HG03442 (cell line): Measurements from ENCODE around the gene ARHGAP23.

Experiments
- ATAC-seq: cut with Tn5 transposase; IDR thresholded peaks from one replicate; pipeline ENCODE4 v1.9.1; 2021; ENCODE audit warnings: mild to moderate bottlenecking, moderate library complexity; ENCODE audit not compliant: unreplicated experiment

ARHGAP23 gene

GRCh38 chr17:38428112-38428642, at the start of gene ARHGAP23:
Gene ARHGAP23, plus strand, starts transcription at chr17:38428464. Its CDS starts 22 bp downstream, at chr17:38428486.
- ATAC-seq = no peak

- ATAC-seq = no peak
Measured at GRCh38 chr17:38379448-38379847, 48.8 kb upstream of the ARHGAP23 start.

GRCh38 chr17:38395090-38395489, 33.2 kb upstream of the ARHGAP23 start:
- ATAC-seq = no peak

- no peak for ATAC-seq
Measured at GRCh38 chr17:38397227-38397626, 31.0 kb upstream of the ARHGAP23 start.

GRCh38 chr17:38400286-38400685, 28.0 kb upstream of the ARHGAP23 start:
- no peak for ATAC-seq

GRCh38 chr17:38401459-38401858, 26.8 kb upstream of the ARHGAP23 start:
- no peak for ATAC-seq

GRCh38 chr17:38402897-38403296, 25.4 kb upstream of the ARHGAP23 start:
- no peak for ATAC-seq

GRCh38 chr17:38403491-38403890, 24.8 kb upstream of the ARHGAP23 start:
- no peak for ATAC-seq

GRCh38 chr17:38404174-38404943, 23.9 kb upstream of the ARHGAP23 start:
- no peak for ATAC-seq

GRCh38 chr17:38405654-38406053, 22.6 kb upstream of the ARHGAP23 start:
- ATAC-seq = no peak

- ATAC-seq = no peak
Measured at GRCh38 chr17:38410201-38410600, 18.1 kb upstream of the ARHGAP23 start.

GRCh38 chr17:38415250-38416194, 12.7 kb upstream of the ARHGAP23 start:
- no peak for ATAC-seq

GRCh38 chr17:38416840-38417209, 11.4 kb upstream of the ARHGAP23 start:
- ATAC-seq = no peak

- ATAC-seq = no peak
Measured at GRCh38 chr17:38417210-38417951, 10.9 kb upstream of the ARHGAP23 start.

GRCh38 chr17:38418062-38418692, 10.1 kb upstream of the ARHGAP23 start:
- no peak for ATAC-seq

- ATAC-seq = no peak
Measured at GRCh38 chr17:38418693-38419507, 9.4 kb upstream of the ARHGAP23 start.

GRCh38 chr17:38419508-38419981, 8.7 kb upstream of the ARHGAP23 start:
- ATAC-seq = no peak

GRCh38 chr17:38420518-38420917, 7.7 kb upstream of the ARHGAP23 start:
- ATAC-seq = no peak

GRCh38 chr17:38421171-38421841, 7.0 kb upstream of the ARHGAP23 start:
- no peak for ATAC-seq
